IPS-20b (cell line): Measurements from ENCODE around the gene TMEM132A.
"Not testable (repeated sequence)": the region's sequence is repeated elsewhere in the genome, so short reads cannot be mapped to it uniquely, and the experiment has no call there.

Experiments
- H3K27ac ChIP-seq: one replicate; pipeline ENCODE4 v1.5.1; 2013; ENCODE audit warnings: low read length
- H3K27me3 ChIP-seq: 2 replicates; pipeline ENCODE4 v1.6.1; 2013; ENCODE audit warnings: mild to moderate bottlenecking, low read length, inconsistent platforms; ENCODE audit not compliant: insufficient read depth
- H3K36me3 ChIP-seq: 2 replicates; pipeline ENCODE4 v1.6.1; 2013; ENCODE audit warnings: low read depth, mild to moderate bottlenecking, inconsistent platforms, low read length, moderate library complexity; ENCODE audit not compliant: insufficient read depth
- H3K4me1 ChIP-seq: 2 replicates; pipeline ENCODE4 v1.6.1; 2013; ENCODE audit warnings: mild to moderate bottlenecking, control low read depth, inconsistent platforms, low read length, moderate library complexity; ENCODE audit not compliant: insufficient read depth
- H3K4me3 ChIP-seq: 2 replicates; pipeline ENCODE4 v1.5.1; 2013; ENCODE audit warnings: mild to moderate bottlenecking, low read length, inconsistent platforms
- H3K9ac ChIP-seq: 2 replicates; pipeline ENCODE4 v1.6.1; 2013; ENCODE audit warnings: low read depth, mild to moderate bottlenecking, inconsistent platforms, low read length, moderate library complexity
- H3K9me3 ChIP-seq: 2 replicates; pipeline ENCODE4 v1.6.1; 2013; ENCODE audit warnings: mild to moderate bottlenecking, low read depth, low read length, inconsistent platforms; ENCODE audit not compliant: insufficient read depth

The TMEM132A gene

DNA sequence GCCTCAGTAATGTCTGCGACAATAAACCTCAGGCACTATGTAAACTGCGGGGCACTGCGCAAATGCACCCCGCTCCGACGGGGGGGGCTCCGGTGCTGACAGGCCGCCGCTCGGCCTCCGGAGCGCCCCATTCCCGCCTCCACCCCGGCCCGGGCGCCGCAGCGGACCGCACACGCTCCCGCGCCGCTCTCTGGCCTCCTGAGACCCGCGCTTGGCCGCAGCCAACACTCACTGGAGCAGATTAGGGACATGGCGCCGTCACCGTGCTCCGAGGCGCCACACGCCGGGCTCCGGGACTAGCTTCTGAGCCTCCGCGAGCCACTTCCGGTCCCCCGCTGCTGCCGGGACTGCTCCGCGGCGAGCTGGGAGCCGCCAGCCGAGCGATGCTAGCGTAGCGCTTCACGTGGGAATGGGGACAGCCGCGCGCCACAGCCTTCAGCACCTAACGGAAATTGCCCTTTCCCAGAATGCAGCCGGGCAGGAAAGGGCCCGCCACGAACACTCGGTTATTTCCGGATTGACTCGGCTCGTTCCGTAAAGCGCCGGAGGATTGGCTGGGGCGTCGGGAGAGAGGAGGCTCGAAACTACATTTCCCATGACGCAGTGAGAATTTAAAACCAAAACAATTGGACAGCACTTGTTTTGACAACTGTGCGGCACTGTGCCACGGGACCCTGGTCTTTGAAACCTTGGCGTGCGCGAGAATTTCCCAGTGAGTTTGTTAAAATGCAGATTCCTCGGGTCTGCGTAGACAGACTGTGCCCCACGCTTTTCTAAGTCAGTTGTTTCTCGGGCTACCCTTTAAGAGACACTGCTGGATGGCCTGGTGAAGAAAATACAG is 17.9 kb upstream of the TMEM132A start, which contains the start of gene PRPF19:
Gene PRPF19, minus strand, starts transcription at position 454 of the 841 bp plus-strand sequence. Its CDS starts 203 bp downstream, at position 251.
- peak within 1 kb of the TSS; percentile 46 for H3K27ac ChIP-seq
- H3K27me3 ChIP-seq: peaks cover 33% of the 10 kb centered on the region
- H3K4me1 ChIP-seq: 0 out of 2 replicates have a peak, but pooled peaks cover 4% of the 10 kb centered on the region
- H3K9me3 ChIP-seq: no peaks in the 10 kb centered on the region
- peak within 1 kb of the TSS; percentile 98 for H3K4me3 ChIP-seq
- H3K9ac ChIP-seq: peak within 1 kb of the TSS; percentile 91
- peaks cover 26% of the 10 kb centered on the region for H3K36me3 ChIP-seq

DNA sequence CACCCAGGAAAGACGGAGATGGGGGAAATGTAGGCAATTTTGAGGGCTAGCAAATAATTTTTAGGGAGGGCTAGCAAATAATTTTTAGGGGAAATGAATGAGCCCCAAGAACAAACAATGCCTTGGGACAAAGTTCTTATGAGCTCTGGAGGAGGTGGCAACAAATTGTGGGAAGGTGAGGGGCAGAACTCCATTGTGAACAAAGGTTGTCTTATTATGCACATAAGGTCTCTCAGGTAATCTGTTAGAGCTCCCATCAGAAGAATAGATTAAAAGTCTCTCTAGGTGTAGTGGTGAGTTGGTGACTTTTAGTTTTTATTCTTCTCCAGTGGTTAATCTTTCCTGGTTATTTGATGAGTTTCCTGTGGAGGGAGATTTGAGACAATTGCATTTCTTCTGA is 15.5 kb upstream of the TMEM132A start:
- no peak overlapping the region for H3K27ac ChIP-seq

DNA sequence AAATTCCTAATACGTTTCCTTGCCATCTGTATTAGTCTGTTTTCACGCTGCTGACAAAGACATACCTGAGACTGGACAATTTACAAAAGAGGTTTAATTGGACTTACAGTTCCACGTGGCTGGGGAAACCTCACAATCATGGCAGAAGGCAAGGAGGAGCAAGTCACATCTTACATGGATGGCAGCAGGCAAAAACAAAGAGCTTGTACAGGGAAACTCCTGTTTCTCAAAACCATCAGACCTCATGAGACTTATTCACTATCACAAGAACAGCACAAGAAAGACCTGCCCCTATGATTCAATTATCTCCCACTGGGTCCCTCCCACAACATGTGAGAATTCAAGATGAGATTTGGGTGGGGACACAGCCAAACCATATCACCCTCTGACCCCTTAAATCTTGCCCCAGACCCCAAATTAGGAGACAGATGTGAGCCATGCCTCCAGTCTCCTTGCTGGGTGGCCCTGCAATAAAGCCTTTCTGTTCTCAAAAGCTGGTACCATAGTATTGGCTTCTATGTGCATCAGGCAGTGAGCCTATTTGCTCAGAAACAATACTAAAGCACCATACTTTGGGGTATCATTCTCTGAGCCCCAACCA is 14.5 kb upstream of the TMEM132A start:
- H3K36me3 ChIP-seq, H3K4me3 ChIP-seq, H3K9ac ChIP-seq, H3K9me3 ChIP-seq, H3K27ac ChIP-seq: not testable (repeated sequence)
- peaks cover 10% of the 10 kb centered on the region; the same call in 1 of the 2 replicates for H3K4me1 ChIP-seq
- peaks cover 45% of the 10 kb centered on the region for H3K27me3 ChIP-seq

More for the DNA sequence above, 15.5 kb upstream of the TMEM132A start:
- no peaks in the 10 kb centered on the region for H3K9me3 ChIP-seq
- H3K27me3 ChIP-seq: peaks cover 45% of the 10 kb centered on the region
- H3K36me3 ChIP-seq: peaks cover 1% of the 10 kb centered on the region; the same call in 1 of the 2 replicates
- peaks cover 10% of the 10 kb centered on the region; the same call in 1 of the 2 replicates for H3K4me1 ChIP-seq
- H3K4me3 ChIP-seq: no peak overlapping the region
- H3K9ac ChIP-seq: no peak overlapping the region

DNA sequence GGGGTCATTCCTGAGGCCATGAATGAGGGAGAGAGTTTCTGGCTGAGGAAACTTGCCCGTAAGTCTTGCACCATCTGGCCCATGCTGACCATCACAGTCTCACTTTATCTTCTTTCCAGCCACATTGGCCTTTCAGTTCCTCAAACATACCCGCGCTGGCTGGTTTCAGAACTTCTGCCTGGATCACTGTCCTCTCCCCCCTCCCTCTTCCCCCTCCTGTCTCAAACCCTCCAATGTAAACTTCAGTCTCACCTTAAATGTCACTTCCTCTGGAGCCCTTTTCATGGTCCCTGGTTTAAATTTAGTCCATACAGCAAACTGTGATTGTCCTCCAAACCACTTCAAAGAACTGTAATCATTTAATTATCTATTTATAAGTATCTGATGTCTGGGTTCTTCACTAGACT is 14.0 kb upstream of the TMEM132A start:
- H3K9me3 ChIP-seq: no peaks in the 10 kb centered on the region
- H3K4me3 ChIP-seq: no peak overlapping the region
- no peak overlapping the region for H3K27ac ChIP-seq
- H3K27me3 ChIP-seq: peaks cover 50% of the 10 kb centered on the region
- H3K36me3 ChIP-seq: no peaks in the 10 kb centered on the region
- peaks cover 10% of the 10 kb centered on the region; the same call in 1 of the 2 replicates for H3K4me1 ChIP-seq
- no peak overlapping the region for H3K9ac ChIP-seq

DNA sequence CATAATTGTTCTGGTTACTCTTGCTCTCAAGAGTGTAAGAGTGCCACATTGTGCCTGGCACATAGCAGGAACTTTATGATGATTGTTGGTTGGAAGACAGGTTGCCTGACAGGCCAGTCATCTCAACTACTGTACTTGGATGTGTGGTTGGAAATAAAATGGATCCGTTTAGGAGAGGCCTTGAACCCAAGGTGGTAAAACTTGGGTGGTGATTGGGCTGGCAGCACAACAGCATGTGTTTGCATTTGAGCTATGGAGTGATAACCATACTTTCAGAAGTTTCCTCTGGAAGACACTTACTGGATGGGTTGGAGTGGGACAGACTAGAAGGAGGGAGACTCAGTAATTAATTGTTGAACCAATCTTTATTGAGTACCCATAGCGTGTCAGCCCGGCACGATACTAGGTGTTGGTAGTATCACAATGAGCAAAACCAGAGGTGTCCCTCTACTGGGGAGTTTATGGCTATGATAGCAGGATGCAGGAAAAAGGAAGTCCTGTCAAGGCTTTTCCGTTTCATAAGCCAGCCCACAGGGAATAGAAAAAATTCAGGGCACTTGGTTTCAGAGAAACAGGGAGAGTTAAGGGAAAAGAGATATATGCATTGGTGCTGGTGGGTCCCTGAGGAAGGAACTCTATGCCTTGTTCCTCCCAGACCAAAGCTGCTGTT is 13.4 kb upstream of the TMEM132A start:
- H3K4me3 ChIP-seq: no peak overlapping the region
- H3K9me3 ChIP-seq: no peaks in the 10 kb centered on the region
- no peaks in the 10 kb centered on the region for H3K36me3 ChIP-seq
- H3K4me1 ChIP-seq: peaks cover 11% of the 10 kb centered on the region; the same call in 1 of the 2 replicates
- H3K27ac ChIP-seq: no peak overlapping the region
- H3K27me3 ChIP-seq: peaks cover 50% of the 10 kb centered on the region
- H3K9ac ChIP-seq: no peak overlapping the region

DNA sequence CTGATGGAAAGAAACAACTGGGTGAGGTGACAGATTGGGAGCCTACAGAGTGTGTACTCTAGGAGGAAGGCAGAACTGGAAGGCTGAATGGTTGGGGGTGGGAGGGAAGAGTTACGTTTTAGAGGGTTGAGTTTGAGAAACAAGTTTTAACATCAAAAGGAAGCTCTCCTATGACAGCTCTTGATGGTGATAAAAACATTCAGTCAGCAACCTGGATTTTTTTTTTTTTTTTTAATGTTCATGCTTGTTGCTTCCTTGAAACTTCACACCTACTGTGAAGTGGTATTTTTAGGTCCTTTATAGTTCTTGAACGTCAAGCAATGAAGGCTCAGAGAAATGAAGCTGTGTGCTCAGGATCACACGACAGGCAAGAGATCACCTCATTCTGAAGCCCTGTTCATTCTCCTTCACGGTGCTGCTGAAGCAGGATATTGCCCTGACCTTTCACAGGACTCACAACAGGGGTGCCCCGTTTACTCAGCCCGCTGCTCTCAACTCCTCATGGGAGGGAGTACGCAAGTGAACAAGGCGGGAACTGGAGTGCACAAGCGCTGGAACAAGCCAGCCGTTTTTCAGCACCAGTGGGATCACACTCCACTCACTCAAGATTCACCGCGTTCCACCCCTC is 11.9 kb upstream of the TMEM132A start:
- Histone ChIP-seq H3K27ac (no peak overlapping the region), H3K9ac (no peak overlapping the region), H3K4me3 (no peak overlapping the region), H3K4me1 (peaks cover 20% of the 10 kb centered on the region), H3K9me3 (no peaks in the 10 kb centered on the region), H3K36me3 (no peaks in the 10 kb centered on the region; the same call in 1 of the 2 replicates), H3K27me3 (peaks cover 50% of the 10 kb centered on the region)

DNA sequence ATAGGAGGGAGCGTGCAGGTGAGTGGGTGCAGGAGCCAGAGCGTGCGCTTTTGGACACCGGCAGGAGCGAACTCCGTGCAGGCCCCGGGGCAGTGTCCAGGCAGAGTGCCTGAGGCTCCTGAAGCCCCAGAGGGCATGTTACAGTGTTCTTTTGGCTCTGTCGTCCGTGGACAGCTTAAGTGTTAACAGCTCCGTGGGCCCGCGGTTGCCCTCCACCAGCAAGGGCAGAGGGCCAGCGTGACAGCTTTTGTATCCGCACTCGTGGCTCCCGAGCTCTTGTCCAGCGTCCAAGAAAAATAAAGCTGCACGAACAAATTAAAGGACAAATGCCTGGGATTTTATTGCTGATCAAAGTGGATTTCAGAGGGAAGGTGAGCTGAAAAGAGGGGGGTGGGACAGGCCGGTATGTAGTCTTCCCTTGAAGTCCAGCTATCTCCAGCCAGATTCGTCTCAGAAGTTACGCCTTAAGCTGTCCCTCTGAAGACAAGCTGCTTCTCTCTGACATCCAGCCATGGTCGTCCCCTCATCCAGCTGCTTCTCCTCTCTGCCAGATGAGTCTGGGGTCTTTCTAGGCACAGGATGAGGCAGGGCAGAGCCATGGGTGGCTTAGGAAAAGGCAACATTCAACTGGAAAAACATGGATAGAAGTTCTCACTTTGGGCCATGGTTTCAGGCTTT is 11.3 kb upstream of the TMEM132A start:
- Histone ChIP-seq H3K27ac (peak overlapping the region; percentile 21), H3K4me3 (peak overlapping the region; percentile 68; the same call in 1 of the 2 replicates), H3K27me3 (peaks cover 45% of the 10 kb centered on the region), H3K4me1 (peaks cover 20% of the 10 kb centered on the region), H3K36me3 (no peaks in the 10 kb centered on the region; the same call in 1 of the 2 replicates), H3K9ac (peak overlapping the region; percentile 80; the same call in 1 of the 2 replicates), H3K9me3 (no peaks in the 10 kb centered on the region)

DNA sequence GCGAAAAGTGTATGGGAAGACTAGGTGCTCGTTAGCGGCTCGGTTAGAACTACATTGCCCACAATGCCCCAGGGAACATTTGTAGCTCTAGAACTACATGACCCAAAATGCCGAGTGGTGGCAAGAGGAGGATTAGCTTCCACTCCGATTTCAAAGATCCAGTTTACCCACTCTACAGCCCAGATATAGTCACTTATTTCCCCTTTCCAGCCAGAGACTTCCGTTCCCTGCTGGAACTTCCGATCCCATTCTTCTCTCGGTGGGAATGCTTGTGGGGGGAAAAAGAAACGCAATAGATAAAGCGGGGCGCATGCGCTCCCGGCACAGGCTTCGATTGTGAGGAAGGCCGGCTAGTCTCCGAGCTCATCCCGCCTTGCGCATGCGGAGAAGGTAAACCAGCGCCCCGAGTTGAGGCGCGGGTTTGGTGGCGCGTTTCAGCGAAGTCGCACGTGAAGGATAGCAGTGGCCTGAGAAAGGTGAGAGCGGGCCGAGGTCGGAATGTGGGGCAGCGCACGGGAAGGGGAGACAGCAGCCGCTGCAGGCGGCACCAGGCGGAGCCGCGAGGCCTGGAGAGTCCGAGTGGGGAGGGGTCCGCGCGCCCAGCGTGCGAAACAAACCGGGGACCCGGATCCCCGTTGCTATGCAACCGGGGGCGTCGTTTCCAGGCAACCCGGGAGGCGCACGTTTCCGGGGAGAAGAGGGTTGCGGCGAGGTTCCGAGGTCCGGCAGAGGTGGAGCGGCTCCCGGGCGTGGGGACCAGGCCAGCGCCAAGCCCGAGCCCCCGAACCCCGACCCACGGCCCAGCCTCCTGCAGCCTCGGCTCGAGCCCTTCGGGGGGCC is 10.2 kb upstream of the TMEM132A start, which contains the start of gene TMEM109:
Gene TMEM109, plus strand, starts transcription at position 366 of the 840 bp plus-strand sequence. CDS start 5,536 bp downstream, outside the sequence.
- Histone ChIP-seq H3K9ac (peak within 1 kb of the TSS; percentile 80), H3K36me3 (no peaks in the 10 kb centered on the region; the same call in 1 of the 2 replicates), H3K4me3 (peak within 1 kb of the TSS; percentile 68), H3K4me1 (peaks cover 20% of the 10 kb centered on the region), H3K27me3 (peaks cover 35% of the 10 kb centered on the region), H3K9me3 (no peaks in the 10 kb centered on the region), H3K27ac (peak within 1 kb of the TSS; percentile 62)

DNA sequence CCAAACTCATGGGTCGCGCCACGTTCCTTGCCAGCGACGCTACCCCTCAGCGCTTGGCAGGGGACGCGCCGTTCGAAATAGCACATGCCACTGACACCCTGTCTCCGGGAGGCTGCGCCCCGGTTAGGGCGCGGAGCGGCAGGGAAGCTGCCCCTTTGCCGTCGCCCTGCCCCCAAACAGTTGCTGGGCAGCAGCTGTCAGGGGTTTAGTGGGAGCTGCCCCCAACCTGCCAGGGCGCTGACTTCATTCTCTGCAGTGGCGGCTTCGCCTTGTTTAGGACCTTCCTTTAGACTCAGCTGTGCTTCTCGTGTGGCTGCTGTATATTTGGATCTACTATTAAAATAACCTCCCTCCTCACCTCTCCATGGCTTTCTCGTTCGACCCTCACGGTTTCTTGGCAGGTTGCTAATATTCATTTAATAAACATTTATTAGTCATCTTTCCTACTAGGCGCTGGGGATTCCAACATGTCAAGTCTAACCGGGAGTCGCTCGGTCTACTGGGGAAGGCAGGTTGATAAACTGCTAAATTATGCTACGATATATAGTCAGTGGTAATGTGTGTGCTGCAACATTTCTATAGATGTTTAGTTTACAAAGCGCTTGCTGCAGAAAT is 9.5 kb upstream of the TMEM132A start:
- Histone ChIP-seq H3K27me3 (peaks cover 29% of the 10 kb centered on the region), H3K9ac (peak overlapping the region; percentile 80; the same call in 1 of the 2 replicates), H3K9me3 (no peaks in the 10 kb centered on the region), H3K4me3 (peak overlapping the region; percentile 68), H3K36me3 (peaks cover 6% of the 10 kb centered on the region; the same call in 1 of the 2 replicates), H3K4me1 (peaks cover 20% of the 10 kb centered on the region), H3K27ac (no peak overlapping the region)
